Measurements from ENCODE around the gene IGFN1. TPM values are rescaled to one million over a fixed set of nuclear protein-coding genes. Genes with fewer than 3 reads are reported as not detected.

IGFN1 gene
- total RNA-seq, 1 experiment from 2014 or later = not detected

GRCh38 chr1:201208236-201208635, 17.6 kb downstream of the IGFN1 start:
- Mint-ChIP-seq H3K4me1 (peaks cover 0 to 2% of the 10 kb centered on the region in 2 experiments; a peak in 1 of 4 replicates), H3K4me3 (no peak overlapping the region), H3K36me3 (ENCODE audit: insufficient read depth in 1 of 3, low read depth in 3 of 3) (no peaks in the 10 kb centered on the region), H3K27ac (no peak overlapping the region), H3K27me3 (ENCODE audit: low read depth) (peaks cover 35% of the 10 kb centered on the region), H3K9me3 (no peaks in the 10 kb centered on the region)
- Histone ChIP-seq H2BK120ac (ENCODE audit: low read depth, low read length, poor library complexity, severe bottlenecking) (no peak overlapping the region), H3K9me3 (ENCODE audit: control insufficient read depth, low read depth, low read length) (no peaks in the 10 kb centered on the region), H4K8ac (replicated peaks; ENCODE audit: insufficient read length, low read depth, low read length) (no peak overlapping the region), H3K27me3 (ENCODE audit: insufficient read depth, low read length) (no peaks in the 10 kb centered on the region), H3K56ac (ENCODE audit: insufficient read length, low read depth, low read length) (no peak overlapping the region), H2BK20ac (ENCODE audit: low read depth, low read length, poor library complexity, severe bottlenecking) (no peak overlapping the region), H3K4me2 (ENCODE audit: insufficient read depth, insufficient read length, low read length) (no peak overlapping the region), H3K4me1 (ENCODE audit: insufficient read depth, low read length) (no peaks in the 10 kb centered on the region), H3K4ac (ENCODE audit: low read depth, low read length) (no peak overlapping the region), H3T11ph (ENCODE audit: low read length) (no peak overlapping the region), H3K79me2 (ENCODE audit: insufficient read depth, low read length) (no peaks in the 10 kb centered on the region), H3K27ac (ENCODE audit: insufficient read length, low read depth, low read length) (no peak overlapping the region), H3K18ac (ENCODE audit: insufficient read length, low read depth, low read length) (no peak overlapping the region), H2BK15ac (ENCODE audit: low read depth, low read length) (no peak overlapping the region), H4K5ac (ENCODE audit: insufficient read length, low read depth, low read length) (no peak overlapping the region), H3K14ac (ENCODE audit: insufficient read depth, low read length) (no peak overlapping the region; the same call in 1 of the 2 replicates), H2AK5ac (ENCODE audit: insufficient read length, low read length) (no peak overlapping the region), H4K20me1 (ENCODE audit: control insufficient read depth, insufficient read depth, insufficient read length) (no peaks in the 10 kb centered on the region), H3K9ac (ENCODE audit: extremely low read depth, insufficient read length, low read length) (no peak overlapping the region), H4K91ac (ENCODE audit: insufficient read length, low read depth, low read length) (no peak overlapping the region), H3K79me1 (ENCODE audit: insufficient read depth, low read depth, low read length, poor library complexity, severe bottlenecking) (no peaks in the 10 kb centered on the region), H2AFZ (ENCODE audit: low read length) (no peak overlapping the region), H2BK12ac (ENCODE audit: insufficient read length, low read depth, low read length) (no peak overlapping the region), H3K23me2 (ENCODE audit: insufficient read length, low read depth, low read length, poor library complexity, severe bottlenecking) (no peaks in the 10 kb centered on the region), H2BK5ac (ENCODE audit: insufficient read length, low read length) (no peak overlapping the region), H3K23ac (ENCODE audit: insufficient read length, low read depth, low read length) (no peak overlapping the region)
- DNase-seq = no peak
- WGBS (ENCODE audit: extremely low coverage, insufficient read length, low lambda C conversion rate) = no CpG with 5 or more reads among the region's 2 CpGs
- TF ChIP-seq CTCF (conservative IDR thresholded peaks at IDR 0.05) = no peak
